ENCODE measurements around the gene ZKSCAN1.

The ZKSCAN1 gene

DNA sequence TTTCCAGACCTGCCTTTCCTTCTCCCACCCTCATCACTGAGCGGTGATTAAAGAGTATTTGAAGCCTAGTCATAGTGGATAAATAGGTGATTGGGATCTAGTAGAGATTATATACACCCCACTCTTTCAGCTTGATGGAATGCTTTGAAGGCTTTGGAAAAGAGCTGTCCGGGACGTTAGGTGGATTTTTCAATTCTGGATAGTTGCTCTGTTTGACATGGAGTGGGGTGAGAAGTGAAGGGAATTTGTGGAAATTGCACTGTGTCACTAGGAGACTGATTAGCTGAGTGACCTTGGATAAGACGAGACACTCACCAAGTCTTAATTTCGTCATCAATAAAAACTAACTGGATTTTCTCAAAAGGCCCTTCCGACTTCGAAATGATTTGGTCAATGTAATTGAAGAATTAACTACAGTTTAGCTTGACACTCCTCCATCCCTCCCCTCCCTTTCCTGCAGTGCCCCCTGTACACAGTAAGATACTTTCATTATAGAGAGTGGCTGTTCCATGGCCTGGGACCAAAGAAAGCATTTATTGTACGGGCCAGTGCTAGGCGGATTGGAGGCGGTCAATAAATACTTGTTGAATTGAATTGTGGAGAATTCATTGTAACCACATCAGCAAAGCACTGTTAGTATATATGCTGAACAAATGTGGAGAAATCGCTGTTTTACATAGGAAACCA lies 962 bp downstream of the ZKSCAN1 start:
- DNase-seq: peak; percentile 43 to 59
- TF ChIP-seq GATA1 (IDR thresholded peaks at IDR 0.05; ENCODE audit: low read depth, low read length) (no peak), POLR2A (IDR thresholded peaks at IDR 0.05; ENCODE audit: low read length) (no peak)

DNA sequence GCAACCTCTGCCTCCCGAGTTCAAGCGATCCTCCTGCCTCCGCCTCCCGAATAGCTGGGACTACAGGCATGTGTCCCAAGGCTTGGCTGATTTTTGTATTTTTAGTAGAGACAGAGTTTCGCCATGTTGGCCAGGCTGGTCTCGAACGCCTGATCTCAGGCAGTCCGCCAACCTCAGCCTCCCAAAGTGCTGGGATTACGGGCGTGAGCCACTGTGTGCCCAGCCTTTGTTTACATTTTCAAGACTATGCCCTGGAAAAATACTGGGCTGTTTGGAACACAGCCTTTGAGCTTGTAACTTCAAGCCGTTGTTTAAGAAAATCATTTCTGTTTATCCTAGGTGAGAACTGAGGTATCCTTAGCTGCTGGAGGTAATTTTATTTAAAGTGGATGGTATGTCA lies 1.9 kb downstream of the ZKSCAN1 start:
- no peak for TF ChIP-seq GATA1 (IDR thresholded peaks at IDR 0.05; ENCODE audit: low read depth, low read length)
- TF ChIP-seq POLR2A (IDR thresholded peaks at IDR 0.05; ENCODE audit: low read length): no peak
- DNase-seq: no peak

DNA sequence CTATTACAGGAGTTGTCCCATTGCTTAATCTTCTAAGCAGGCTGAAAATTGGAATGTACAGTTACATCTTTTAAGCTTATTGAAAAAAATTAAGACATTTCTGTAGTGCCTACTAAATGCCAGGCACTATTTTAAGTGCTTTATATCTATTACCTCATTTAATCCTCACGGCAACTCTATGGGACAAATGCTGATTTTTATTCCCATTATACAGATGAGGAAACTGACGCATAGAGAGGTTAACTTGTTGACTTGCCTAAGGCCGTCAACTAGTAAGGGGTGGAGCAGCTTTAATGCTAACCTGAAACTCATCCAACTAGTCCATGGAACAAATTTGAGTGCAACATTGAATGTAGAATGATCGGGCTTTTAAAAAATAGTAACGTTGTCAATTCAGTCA lies 2.5 kb downstream of the ZKSCAN1 start:
- TF ChIP-seq POLR2A (IDR thresholded peaks at IDR 0.05; ENCODE audit: low read length): no peak
- TF ChIP-seq GATA1 (IDR thresholded peaks at IDR 0.05; ENCODE audit: low read depth, low read length): no peak
- no peak for DNase-seq

DNA sequence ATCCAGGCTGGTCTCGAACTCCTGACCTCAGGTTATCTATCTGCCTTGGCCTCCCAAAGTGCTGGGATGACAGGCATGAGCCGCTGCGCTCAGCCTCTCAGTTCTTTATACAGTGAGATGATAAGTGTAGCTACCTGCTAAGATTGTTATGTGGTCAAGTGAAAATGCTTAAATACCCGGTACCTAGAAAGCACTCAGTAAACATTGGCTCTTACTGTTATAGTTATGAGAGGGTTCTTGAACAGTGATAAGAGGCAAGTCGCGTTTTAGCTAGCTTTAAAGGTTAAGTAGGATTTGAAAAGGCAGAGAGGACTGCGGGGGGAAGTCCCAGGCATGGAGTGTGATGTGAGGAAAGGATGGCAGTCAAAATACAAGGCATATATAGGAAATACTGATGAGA lies 4.5 kb downstream of the ZKSCAN1 start:
- TF ChIP-seq GATA1 (IDR thresholded peaks at IDR 0.05; ENCODE audit: low read depth, low read length) (no peak), POLR2A (IDR thresholded peaks at IDR 0.05; ENCODE audit: low read length) (no peak)
- DNase-seq: no peak

DNA sequence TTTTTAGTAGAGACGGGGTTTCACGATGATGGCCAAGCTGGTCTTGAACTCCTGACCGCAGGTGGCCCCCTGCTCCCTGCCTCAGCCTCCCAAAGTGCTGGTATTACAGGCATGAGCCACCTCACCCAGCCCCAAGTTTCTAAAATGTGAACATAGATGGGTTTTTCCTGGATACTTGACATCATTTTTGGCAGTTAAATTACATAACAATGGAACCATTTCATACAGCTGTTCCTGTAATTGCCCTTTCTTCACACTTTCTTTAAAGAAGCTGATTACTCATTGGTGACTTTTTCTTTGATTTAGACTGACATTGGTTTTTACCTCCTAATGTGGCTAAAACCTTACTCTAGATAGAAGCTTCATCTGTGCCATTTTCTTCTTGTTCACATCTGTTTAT lies 5.9 kb downstream of the ZKSCAN1 start:
- TF ChIP-seq POLR2A (IDR thresholded peaks at IDR 0.05; ENCODE audit: low read length) (no peak), GATA1 (IDR thresholded peaks at IDR 0.05; ENCODE audit: low read depth, low read length) (no peak)
- no peak for DNase-seq

GRCh38 chr7:100022621-100023020 lies 7.2 kb downstream of the ZKSCAN1 start:
- TF ChIP-seq POLR2A (IDR thresholded peaks at IDR 0.05; ENCODE audit: low read length) (no peak), GATA1 (IDR thresholded peaks at IDR 0.05; ENCODE audit: low read depth, low read length) (no peak)
- no peak for DNase-seq

DNA sequence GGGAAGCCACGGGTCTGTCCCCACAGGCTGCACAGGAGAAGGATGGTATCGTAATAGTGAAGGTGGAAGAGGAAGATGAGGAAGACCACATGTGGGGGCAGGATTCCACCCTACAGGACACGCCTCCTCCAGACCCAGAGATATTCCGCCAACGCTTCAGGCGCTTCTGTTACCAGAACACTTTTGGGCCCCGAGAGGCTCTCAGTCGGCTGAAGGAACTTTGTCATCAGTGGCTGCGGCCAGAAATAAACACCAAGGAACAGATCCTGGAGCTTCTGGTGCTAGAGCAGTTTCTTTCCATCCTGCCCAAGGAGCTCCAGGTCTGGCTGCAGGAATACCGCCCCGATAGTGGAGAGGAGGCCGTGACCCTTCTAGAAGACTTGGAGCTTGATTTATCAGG lies 8.1 kb downstream of the ZKSCAN1 start:
- TF ChIP-seq GATA1 (IDR thresholded peaks at IDR 0.05; ENCODE audit: low read depth, low read length) (no peak), POLR2A (IDR thresholded peaks at IDR 0.05; ENCODE audit: low read length) (no peak)
- no peak for DNase-seq

DNA sequence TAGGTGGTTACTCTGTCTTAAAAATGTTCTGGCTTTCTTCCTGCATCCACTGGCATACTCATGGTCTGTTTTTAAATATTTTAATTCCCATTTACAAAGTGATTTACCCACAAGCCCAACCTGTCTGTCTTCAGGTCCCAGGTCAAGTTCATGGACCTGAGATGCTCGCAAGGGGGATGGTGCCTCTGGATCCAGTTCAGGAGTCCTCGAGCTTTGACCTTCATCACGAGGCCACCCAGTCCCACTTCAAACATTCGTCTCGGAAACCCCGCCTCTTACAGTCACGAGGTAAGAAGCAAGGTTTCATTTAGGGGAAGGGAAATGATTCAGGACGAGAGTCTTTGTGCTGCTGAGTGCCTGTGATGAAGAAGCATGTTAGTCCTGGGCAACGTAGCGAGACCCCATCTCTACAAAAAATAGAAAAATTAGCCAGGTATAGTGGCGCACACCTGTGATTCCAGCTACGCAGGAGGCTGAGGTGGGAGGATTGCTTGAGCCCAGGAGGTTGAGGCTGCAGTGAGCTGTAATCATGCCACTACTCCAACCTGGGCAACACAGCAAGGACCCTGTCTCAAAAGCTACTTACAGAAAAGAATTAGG lies 8.7 kb downstream of the ZKSCAN1 start:
- no peak for TF ChIP-seq POLR2A (IDR thresholded peaks at IDR 0.05; ENCODE audit: low read length)
- TF ChIP-seq GATA1 (IDR thresholded peaks at IDR 0.05; ENCODE audit: low read depth, low read length): no peak
- no peak for DNase-seq

- TF ChIP-seq GATA1 (IDR thresholded peaks at IDR 0.05; ENCODE audit: low read depth, low read length): no peak
- no peak for TF ChIP-seq POLR2A (IDR thresholded peaks at IDR 0.05; ENCODE audit: low read length)
These were observed 11.8 kb downstream of the ZKSCAN1 start for GRCh38 chr7:100027197-100027596.

DNA sequence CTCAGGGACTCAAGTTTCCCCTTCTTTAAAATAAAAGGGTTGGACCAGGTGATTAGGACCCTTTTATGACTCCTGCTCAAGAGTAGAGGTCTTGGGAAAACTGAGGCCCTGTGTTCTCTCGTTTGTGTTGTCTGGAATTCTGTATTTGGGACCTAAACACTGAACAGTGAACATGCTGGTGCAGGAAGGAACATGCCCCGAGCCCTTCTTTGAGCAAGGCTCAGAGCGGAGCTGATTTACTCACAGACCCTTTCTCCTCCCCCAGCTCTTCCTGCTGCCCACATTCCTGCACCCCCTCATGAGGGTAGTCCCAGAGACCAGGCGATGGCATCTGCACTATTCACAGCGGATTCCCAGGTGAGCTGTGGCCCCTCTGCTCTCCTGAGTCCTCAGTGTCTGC lies 14.2 kb downstream of the ZKSCAN1 start:
- DNase-seq: no peak
- TF ChIP-seq GATA1 (IDR thresholded peaks at IDR 0.05; ENCODE audit: low read depth, low read length): no peak
- TF ChIP-seq POLR2A (IDR thresholded peaks at IDR 0.05; ENCODE audit: low read length): no peak

More at GRCh38 chr7:100027197-100027596, 11.8 kb downstream of the ZKSCAN1 start:
- DNase-seq: no peak

DNA sequence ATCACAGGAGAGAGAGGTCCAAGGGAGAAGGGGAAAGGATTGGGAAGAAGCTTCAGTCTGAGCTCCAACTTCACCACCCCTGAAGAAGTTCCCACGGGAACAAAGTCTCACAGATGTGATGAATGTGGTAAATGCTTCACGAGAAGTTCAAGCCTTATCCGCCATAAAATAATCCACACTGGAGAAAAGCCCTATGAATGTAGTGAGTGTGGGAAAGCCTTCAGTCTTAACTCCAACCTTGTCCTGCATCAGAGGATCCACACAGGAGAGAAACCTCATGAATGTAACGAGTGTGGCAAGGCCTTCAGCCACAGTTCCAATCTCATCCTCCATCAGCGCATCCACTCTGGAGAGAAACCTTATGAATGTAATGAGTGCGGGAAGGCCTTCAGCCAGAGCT lies 18.1 kb downstream of the ZKSCAN1 start:
- no peak for TF ChIP-seq POLR2A (IDR thresholded peaks at IDR 0.05; ENCODE audit: low read length)
- TF ChIP-seq GATA1 (IDR thresholded peaks at IDR 0.05; ENCODE audit: low read depth, low read length): no peak
- DNase-seq: no peak

- TF ChIP-seq POLR2A (IDR thresholded peaks at IDR 0.05; ENCODE audit: low read length) (no peak), GATA1 (IDR thresholded peaks at IDR 0.05; ENCODE audit: low read depth, low read length) (no peak)
- no peak for DNase-seq
These were observed 19.6 kb downstream of the ZKSCAN1 start for GRCh38 chr7:100034871-100035510.

GRCh38 chr7:100035876-100036275 lies 20.5 kb downstream of the ZKSCAN1 start:
- no peak for DNase-seq
- TF ChIP-seq GATA1 (IDR thresholded peaks at IDR 0.05; ENCODE audit: low read depth, low read length): no peak

DNA sequence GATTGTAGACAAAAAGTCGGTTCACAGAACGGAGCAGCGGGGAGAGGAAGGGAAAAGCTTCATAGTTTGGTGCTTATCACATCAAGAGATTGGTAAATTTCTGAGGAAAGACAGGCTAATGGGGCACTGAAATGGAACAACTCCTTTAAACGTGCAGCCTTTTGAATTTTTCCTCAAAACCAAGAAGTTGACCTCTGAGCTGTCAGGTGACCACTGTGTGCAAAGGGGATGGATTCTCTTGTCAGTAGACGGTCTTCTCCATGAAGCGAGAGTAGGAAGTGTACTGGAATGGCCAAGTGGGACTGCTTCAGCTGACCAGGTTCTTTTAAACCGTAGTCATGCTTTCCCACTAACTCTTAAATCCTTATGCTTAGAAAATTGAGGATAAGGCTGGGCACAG lies 22.9 kb downstream of the ZKSCAN1 start:
- TF ChIP-seq POLR2A (IDR thresholded peaks at IDR 0.05; ENCODE audit: low read length) (no peak), GATA1 (IDR thresholded peaks at IDR 0.05; ENCODE audit: low read depth, low read length) (no peak)
- no peak for DNase-seq

GRCh38 chr7:100040575-100040974 lies 25.2 kb downstream of the ZKSCAN1 start:
- DNase-seq: no peak
- TF ChIP-seq POLR2A (IDR thresholded peaks at IDR 0.05; ENCODE audit: low read length) (no peak), GATA1 (IDR thresholded peaks at IDR 0.05; ENCODE audit: low read depth, low read length) (no peak)

Measured in erythroblast (primary cell).